Osteoblast (primary cell): ENCODE results near the gene ITPKA. TPM values are rescaled to one million over a fixed set of nuclear protein-coding genes. Genes with fewer than 3 reads are reported as not detected.
A peak's percentile ranks its signal among the peaks of the same experiment; 100 is the strongest.

ENCODE experiments used
- DNase-seq: peaks from one replicate; pipeline ENCODE4 v3.0.0; 2011; ENCODE audit warnings: low spot score, mixed read lengths; ENCODE audit not compliant: insufficient read length; ENCODE audit errors: missing footprints
- H2AFZ ChIP-seq: 2 replicates; pipeline ENCODE4 v1.6.0; 2011; ENCODE audit warnings: mild to moderate bottlenecking, low read length
- H3K27ac ChIP-seq: 2 replicates; pipeline ENCODE4 v1.5.1; 2011; ENCODE audit warnings: mild to moderate bottlenecking, low read depth, low read length, moderate library complexity
- H3K27me3 ChIP-seq: 2 replicates; pipeline ENCODE4 v1.6.0; 2012; ENCODE audit warnings: mild to moderate bottlenecking, control low read depth, inconsistent platforms, low read length, moderate library complexity; ENCODE audit not compliant: insufficient read depth
- H3K36me3 ChIP-seq: 2 replicates; pipeline ENCODE4 v1.5.1; 2011; ENCODE audit warnings: mild to moderate bottlenecking, low read length, control low read depth, moderate library complexity; ENCODE audit not compliant: insufficient read depth
- H3K4me1 ChIP-seq: 2 replicates; pipeline ENCODE4 v1.5.1; 2011; ENCODE audit warnings: mild to moderate bottlenecking, low read length, control low read depth, moderate library complexity; ENCODE audit not compliant: insufficient read depth
- H3K4me2 ChIP-seq: 2 replicates; pipeline ENCODE4 v1.6.0; 2011; ENCODE audit warnings: mild to moderate bottlenecking, low read length; ENCODE audit not compliant: insufficient read depth
- H3K4me3 ChIP-seq: fragments of 200-600 bp; sonication (generic); 3 replicates; pipeline ENCODE4 v1.5.1; 2012; ENCODE audit warnings: mild to moderate bottlenecking, low read length, inconsistent platforms; ENCODE audit not compliant: insufficient read depth
- H3K79me2 ChIP-seq: 2 replicates; pipeline ENCODE4 v1.6.0; 2012; ENCODE audit warnings: mild to moderate bottlenecking, low read length, control low read depth, inconsistent platforms; ENCODE audit not compliant: insufficient read depth
- H3K9me3 ChIP-seq: 2 replicates; pipeline ENCODE4 v1.5.1; 2011; ENCODE audit warnings: low read depth, low read length, control low read depth
- H4K20me1 ChIP-seq: 2 replicates; pipeline ENCODE4 v1.6.0; 2012; ENCODE audit warnings: mild to moderate bottlenecking, low read length, control low read depth; ENCODE audit not compliant: insufficient read depth
- total RNA-seq: library from RNA; depleted of rRNA; stranded (reverse); fragments of >200 nt; gene quantifications from 2 replicates; pipeline ENCODE4 v1.2.3, GENCODE V29; 2012
- TF ChIP-seq, protein P1 (sequence below): IDR thresholded peaks from 2 replicates; pipeline ENCODE4 v1.5.1; 2011; ENCODE audit warnings: mild to moderate bottlenecking, low read depth, low read length, moderate library complexity; ENCODE audit errors: extremely low read depth

ITPKA gene
- total RNA-seq, 1 donor, result 0.36 TPM

DNA sequence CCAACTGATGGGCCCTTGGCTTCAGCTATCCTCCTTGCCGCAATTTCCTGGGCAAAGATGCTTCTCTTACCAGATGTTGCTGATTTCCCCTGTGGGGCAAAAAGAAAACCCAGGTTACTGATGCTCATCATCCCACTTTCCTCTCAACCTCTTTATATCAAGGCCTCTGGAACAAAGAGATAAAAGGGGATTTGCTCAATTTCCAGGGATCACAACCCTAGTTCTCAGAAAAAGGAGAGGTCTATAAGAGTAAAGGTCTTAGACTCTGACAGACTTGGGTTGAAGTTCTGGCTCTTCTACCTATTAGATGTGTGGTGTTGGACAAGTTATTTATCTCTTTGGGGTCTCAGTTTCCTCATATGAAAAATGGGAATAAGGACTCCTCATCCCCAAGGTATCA is 41.9 kb downstream of the ITPKA start:
- Histone ChIP-seq H3K27ac (no peak overlapping the region), H3K79me2 (peaks cover under 1% of the 10 kb centered on the region), H3K4me1 (no peaks in the 10 kb centered on the region), H2AFZ (no peak overlapping the region), H4K20me1 (no peaks in the 10 kb centered on the region), H3K27me3 (no peaks in the 10 kb centered on the region), H3K9me3 (no peaks in the 10 kb centered on the region), H3K36me3 (peaks cover 46% of the 10 kb centered on the region), H3K4me2 (no peak overlapping the region), H3K4me3 (no peak overlapping the region)
- DNase-seq, result no peak
- TF ChIP-seq, protein P1, sequence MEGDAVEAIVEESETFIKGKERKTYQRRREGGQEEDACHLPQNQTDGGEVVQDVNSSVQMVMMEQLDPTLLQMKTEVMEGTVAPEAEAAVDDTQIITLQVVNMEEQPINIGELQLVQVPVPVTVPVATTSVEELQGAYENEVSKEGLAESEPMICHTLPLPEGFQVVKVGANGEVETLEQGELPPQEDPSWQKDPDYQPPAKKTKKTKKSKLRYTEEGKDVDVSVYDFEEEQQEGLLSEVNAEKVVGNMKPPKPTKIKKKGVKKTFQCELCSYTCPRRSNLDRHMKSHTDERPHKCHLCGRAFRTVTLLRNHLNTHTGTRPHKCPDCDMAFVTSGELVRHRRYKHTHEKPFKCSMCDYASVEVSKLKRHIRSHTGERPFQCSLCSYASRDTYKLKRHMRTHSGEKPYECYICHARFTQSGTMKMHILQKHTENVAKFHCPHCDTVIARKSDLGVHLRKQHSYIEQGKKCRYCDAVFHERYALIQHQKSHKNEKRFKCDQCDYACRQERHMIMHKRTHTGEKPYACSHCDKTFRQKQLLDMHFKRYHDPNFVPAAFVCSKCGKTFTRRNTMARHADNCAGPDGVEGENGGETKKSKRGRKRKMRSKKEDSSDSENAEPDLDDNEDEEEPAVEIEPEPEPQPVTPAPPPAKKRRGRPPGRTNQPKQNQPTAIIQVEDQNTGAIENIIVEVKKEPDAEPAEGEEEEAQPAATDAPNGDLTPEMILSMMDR, result no peak

DNA sequence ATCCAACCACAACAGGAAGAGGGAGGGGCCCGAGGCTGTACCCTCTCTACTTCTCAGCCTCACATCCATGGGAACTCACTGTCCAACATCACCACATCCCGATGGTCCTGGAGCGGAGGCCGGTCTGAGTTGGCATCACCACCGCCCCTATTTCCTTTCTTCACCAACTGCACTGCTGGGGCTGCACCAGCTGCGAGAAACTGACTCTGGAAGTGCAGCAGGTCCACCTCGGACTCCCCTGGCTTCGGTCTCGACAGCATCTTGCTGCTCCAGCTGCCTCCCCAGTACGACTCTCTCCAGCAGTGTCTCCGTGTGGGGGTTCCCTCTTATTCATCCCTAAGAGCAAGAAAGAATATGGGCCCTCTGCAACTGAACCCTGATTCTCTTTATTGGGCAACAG is 43.2 kb downstream of the ITPKA start:
- no peaks in the 10 kb centered on the region for H3K4me1 ChIP-seq
- TF ChIP-seq, protein P1, result no peak
- H4K20me1 ChIP-seq, result no peaks in the 10 kb centered on the region
- peaks cover 38% of the 10 kb centered on the region for H3K36me3 ChIP-seq
- no peak overlapping the region for H3K4me3 ChIP-seq
- no peaks in the 10 kb centered on the region for H3K9me3 ChIP-seq
- peak; percentile 36 for DNase-seq
- no peaks in the 10 kb centered on the region for H3K27me3 ChIP-seq
- H2AFZ ChIP-seq, result no peak overlapping the region
- H3K27ac ChIP-seq, result no peak overlapping the region
- no peak overlapping the region for H3K4me2 ChIP-seq
- H3K79me2 ChIP-seq, result peaks cover 7% of the 10 kb centered on the region

DNA sequence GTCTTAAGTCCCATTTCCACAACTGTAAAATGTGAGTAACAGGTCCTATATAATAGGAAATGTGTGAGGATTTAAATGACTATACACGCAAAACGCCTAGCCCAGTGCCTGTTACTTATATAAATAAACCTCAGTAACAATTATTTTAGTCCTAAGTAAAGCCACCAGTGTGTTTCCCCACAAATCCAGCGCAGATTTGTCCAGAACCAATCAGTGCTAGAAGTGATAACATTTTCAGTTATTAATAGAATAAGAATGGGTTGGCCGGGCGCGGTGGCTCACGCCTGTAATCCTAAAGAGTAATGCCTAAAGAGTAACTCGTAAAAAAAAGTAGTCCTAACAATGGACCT is 49.8 kb downstream of the ITPKA start:
- TF ChIP-seq, protein P1, result no peak
- Histone ChIP-seq H3K9me3 (no peaks in the 10 kb centered on the region), H3K4me3 (peak overlapping the region; percentile 85), H3K27me3 (no peaks in the 10 kb centered on the region), H2AFZ (peak overlapping the region; percentile 97), H3K4me1 (no peaks in the 10 kb centered on the region), H3K36me3 (no peaks in the 10 kb centered on the region), H3K4me2 (peak overlapping the region; percentile 85), H4K20me1 (no peaks in the 10 kb centered on the region), H3K27ac (peak overlapping the region; percentile 68), H3K79me2 (peaks cover 24% of the 10 kb centered on the region)
- peak; percentile 71 for DNase-seq

DNA sequence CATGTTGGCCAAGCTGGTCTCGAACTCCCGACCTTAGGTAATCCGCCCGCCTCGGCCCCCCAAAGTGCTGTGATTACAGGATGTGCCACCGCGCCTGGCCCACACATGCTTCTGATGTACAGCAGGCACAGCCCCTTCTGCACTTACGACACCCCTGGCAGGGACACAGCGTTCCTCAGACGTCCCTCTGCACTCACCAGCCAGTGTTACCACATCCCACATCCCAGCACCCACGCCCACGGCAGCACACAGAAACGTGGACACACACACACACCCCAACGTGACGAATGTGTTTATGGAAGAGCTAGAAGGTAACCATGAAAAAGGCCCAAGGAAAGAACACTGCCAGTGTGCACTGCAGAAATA is 51.0 kb downstream of the ITPKA start:
- no peaks in the 10 kb centered on the region for H3K27me3 ChIP-seq
- DNase-seq, result no peak
- H3K4me1 ChIP-seq, result no peaks in the 10 kb centered on the region
- no peaks in the 10 kb centered on the region for H3K9me3 ChIP-seq
- H3K27ac ChIP-seq, result no peak overlapping the region
- H3K79me2 ChIP-seq, result peaks cover 24% of the 10 kb centered on the region
- H3K36me3 ChIP-seq, result no peaks in the 10 kb centered on the region
- H2AFZ ChIP-seq, result peak overlapping the region; percentile 57
- no peaks in the 10 kb centered on the region for H4K20me1 ChIP-seq
- peak overlapping the region; percentile 85 for H3K4me2 ChIP-seq
- peak overlapping the region; percentile 40 for H3K4me3 ChIP-seq
- TF ChIP-seq, protein P1, result no peak
